ENCODE data around the gene DSCAM.

DSCAM gene

GRCh38 chr21:40422896-40423635, 423.9 kb downstream of the DSCAM start:
- no peak for DNase-seq (ENCODE audit: low read depth)
- no peak overlapping the region for H3K4me3 ChIP-seq (ENCODE audit: low read depth, low read length)
- TF ChIP-seq, protein P1, sequence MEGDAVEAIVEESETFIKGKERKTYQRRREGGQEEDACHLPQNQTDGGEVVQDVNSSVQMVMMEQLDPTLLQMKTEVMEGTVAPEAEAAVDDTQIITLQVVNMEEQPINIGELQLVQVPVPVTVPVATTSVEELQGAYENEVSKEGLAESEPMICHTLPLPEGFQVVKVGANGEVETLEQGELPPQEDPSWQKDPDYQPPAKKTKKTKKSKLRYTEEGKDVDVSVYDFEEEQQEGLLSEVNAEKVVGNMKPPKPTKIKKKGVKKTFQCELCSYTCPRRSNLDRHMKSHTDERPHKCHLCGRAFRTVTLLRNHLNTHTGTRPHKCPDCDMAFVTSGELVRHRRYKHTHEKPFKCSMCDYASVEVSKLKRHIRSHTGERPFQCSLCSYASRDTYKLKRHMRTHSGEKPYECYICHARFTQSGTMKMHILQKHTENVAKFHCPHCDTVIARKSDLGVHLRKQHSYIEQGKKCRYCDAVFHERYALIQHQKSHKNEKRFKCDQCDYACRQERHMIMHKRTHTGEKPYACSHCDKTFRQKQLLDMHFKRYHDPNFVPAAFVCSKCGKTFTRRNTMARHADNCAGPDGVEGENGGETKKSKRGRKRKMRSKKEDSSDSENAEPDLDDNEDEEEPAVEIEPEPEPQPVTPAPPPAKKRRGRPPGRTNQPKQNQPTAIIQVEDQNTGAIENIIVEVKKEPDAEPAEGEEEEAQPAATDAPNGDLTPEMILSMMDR (conservative IDR thresholded peaks at IDR 0.05; ENCODE audit: low read depth, low read length), result no peak

- H3K4me3 ChIP-seq (ENCODE audit: low read depth, low read length), result no peak overlapping the region
- DNase-seq (ENCODE audit: low read depth), result no peak
- TF ChIP-seq, protein P1 (conservative IDR thresholded peaks at IDR 0.05; ENCODE audit: low read depth, low read length), result no peak
Measured at GRCh38 chr21:40421121-40421520, 425.8 kb downstream of the DSCAM start.

- DNase-seq (ENCODE audit: low read depth), result no peak
- TF ChIP-seq, protein P1 (conservative IDR thresholded peaks at IDR 0.05; ENCODE audit: low read depth, low read length), result no peak
- no peak overlapping the region for H3K4me3 ChIP-seq (ENCODE audit: low read depth, low read length)
Measured at GRCh38 chr21:40416572-40416971, 430.4 kb downstream of the DSCAM start.

GRCh38 chr21:40408561-40408960, 438.4 kb downstream of the DSCAM start:
- no peak for DNase-seq (ENCODE audit: low read depth)
- no peak overlapping the region for H3K4me3 ChIP-seq (ENCODE audit: low read depth, low read length)
- TF ChIP-seq, protein P1 (conservative IDR thresholded peaks at IDR 0.05; ENCODE audit: low read depth, low read length), result no peak

GRCh38 chr21:40404396-40404800, 442.6 kb downstream of the DSCAM start:
- H3K4me3 ChIP-seq (ENCODE audit: low read depth, low read length), result no peak overlapping the region
- no peak for DNase-seq (ENCODE audit: low read depth)
- TF ChIP-seq, protein P1 (conservative IDR thresholded peaks at IDR 0.05; ENCODE audit: low read depth, low read length), result no peak

DNA sequence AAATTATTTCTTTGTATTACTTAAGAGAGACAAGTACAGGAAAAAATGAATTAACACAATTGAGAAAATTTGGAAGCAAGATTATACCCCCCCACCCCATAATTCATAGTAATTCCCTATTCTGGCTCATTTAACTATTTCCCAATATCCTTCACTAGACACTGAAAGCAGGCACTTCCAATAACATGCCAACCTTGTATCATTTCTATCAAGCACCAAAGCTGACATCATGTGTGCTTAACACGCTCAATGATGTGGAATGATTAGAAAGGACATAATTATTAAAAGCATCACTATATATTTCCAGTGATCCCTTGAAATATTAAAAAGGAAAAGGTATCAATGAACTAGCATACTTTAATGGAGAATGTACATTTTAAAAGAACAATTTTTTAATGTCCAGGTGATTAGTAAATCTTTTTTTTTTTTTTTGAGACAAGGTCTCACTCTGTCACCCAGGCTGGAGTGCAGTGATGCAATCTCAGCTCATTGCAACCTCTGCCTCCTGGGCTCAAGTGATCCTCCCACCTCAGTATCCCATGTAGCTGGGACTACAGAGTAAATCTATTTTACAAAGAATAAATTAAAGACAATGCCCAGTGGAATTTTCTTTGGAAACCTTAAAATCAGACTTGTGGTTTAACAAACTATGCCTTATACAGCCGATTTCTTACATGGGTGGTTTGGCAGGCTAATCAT, 443.9 kb downstream of the DSCAM start:
- TF ChIP-seq, protein P1 (conservative IDR thresholded peaks at IDR 0.05; ENCODE audit: low read depth, low read length), result no peak
- DNase-seq (ENCODE audit: low read depth), result no peak
- H3K4me3 ChIP-seq (ENCODE audit: low read depth, low read length), result no peak overlapping the region
